Right renal pelvis (tissue), 4 donors: ENCODE data around the gene RSPH1. TPM values are rescaled to one million over a fixed set of nuclear protein-coding genes. Genes with fewer than 3 reads are reported as not detected.

Source experiments
- DNase-seq, 4 donors: peaks; one replicate each; pipeline ENCODE4 v3.0.0-alpha.2; 2013; ENCODE audit warnings: low read depth in 4 of 4, low spot score in 3 of 4, missing footprints in 1 of 4
- polyA plus RNA-seq, 4 donors: library from polyadenylated mRNA; unstranded; fragments of 120-200 nt; gene quantifications; one replicate each; pipeline ENCODE4 v1.2.1, GENCODE V29; 2013; ENCODE audit not compliant: insufficient read length in 4 of 4

The RSPH1 gene
- polyA plus RNA-seq, 4 donors, result 10.7 to 14.1 (median 13.1) TPM

DNA sequence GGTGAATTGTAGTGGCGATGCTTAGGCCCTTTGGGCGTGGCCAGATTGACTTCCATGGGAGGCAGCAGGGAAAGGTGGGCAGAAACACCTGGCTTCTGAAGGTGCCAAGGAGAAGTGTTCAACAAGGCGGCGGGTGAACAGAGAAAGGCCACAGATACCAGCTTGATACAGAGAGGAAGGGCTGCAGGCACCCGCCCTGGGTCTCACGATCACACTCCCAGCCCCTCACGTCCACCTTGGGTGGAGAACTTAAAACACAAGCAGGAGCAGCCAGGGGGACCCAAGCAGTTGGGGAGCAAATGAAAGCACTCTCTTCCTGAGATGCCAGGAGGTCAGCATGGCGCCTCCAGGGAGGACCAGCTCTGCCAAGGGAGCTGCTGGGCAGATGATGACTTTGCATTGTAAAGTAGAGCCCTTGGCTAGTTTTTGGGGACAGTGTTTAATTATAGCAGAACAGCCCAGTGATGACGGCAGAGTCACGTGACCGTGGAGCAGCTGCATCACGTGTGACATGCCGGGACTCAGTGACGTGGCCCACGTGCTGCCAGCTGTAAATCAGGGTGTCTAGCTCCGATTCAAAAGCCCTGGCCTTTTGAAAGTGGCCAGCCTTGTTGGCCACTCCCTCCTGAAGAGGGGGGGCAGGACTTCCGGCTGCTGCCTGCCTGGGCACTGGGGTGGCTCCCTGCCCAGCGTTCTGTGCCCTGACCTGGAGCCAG is 36.6 kb upstream of the RSPH1 start:
- no peak for DNase-seq

GRCh38 chr21:42531771-42532170 is 35.7 kb upstream of the RSPH1 start:
- no peak for DNase-seq

DNA sequence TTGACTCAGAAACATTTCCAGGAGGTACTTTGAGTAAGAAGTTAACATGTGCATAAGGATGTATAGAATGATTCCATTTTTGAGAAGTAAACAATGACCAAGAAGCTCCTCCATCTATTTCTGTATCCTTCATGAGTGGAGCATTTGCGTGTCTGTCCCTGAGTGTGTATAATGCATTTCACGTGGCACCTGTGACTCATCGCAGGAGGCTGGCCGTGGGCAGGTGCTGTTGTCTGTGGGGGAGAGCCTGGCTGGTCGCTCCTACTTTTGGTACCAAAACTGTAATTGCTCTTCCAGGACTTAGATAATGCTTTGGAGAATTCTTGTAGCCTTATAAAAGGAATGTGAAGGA is 34.1 kb upstream of the RSPH1 start:
- no peak for DNase-seq

DNA sequence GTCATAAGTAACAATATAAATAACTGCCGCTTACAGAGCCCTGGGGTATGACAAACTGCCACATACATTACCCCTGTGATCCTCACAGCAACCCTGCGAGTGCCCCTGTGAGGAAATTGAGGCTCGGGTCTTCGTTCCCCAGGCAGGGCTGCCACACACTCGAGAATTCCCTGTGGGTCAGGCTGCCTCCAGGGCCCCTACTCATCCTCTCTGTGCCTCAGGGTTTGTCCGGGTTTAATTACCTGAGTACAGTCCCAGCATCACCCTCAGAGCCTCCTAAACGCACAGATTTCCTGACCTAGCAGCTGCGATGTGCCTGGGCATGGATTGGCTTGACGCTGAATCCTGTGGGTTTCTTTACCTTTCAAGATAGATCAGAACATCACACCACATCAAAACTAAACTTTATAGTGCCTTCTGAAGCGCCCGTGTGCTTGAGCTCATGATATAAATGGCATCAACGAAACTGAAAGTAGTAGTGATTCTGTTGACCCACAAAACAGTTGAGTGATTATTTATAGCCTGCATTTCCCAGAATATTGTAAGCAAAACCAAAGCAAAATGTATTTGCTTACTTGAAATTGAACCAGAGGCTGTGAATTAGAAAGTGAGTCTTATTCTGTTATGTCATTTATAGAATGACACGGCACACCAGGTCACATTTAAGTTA is 31.6 kb upstream of the RSPH1 start:
- DNase-seq, result no peak

GRCh38 chr21:42527127-42527488 is 31.1 kb upstream of the RSPH1 start:
- no peak for DNase-seq

DNA sequence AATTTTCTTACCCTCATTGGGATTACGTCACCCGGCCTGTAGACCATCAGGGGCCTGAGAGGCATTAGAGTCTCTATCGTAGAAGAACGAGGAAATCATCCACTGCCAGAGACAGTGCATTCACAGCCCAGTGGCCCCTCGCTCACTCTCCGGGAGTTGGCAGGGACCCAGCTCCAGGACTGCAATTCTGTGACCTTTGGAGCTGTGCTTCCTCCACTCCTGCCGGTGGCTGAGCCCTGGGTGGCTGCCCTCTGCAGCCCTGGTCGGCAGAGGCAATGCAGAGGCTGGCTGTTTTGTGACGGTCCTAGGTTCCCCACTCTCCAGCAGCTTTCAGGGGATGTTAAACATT is 30.3 kb upstream of the RSPH1 start:
- DNase-seq, result no peak

- no peak for DNase-seq
Observed at GRCh38 chr21:42525676-42526378, 29.8 kb upstream of the RSPH1 start.

GRCh38 chr21:42525029-42525581 is 29.1 kb upstream of the RSPH1 start:
- DNase-seq, result no peak

- no peak for DNase-seq
Observed at GRCh38 chr21:42524341-42525028, 28.5 kb upstream of the RSPH1 start.

DNA sequence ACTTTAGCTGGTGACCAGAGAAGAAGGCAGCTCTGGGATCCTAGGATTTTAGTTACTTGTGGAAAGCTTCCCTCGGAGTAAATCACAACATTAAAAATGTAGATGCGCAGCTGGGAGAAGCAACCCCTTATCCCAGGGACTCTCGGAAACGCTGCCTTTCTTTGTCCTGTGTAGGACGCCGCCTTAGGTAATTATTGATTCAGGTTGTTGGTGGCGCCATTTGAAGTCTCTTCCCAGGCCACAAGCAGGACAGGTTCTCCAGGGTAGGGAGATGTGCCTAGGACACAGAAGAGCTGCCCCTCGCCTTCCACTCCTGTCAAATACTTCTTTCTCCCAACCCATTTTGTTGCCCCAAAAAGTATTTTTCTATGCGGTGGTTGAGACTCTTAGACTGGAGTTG is 27.9 kb upstream of the RSPH1 start:
- DNase-seq, result no peak

DNA sequence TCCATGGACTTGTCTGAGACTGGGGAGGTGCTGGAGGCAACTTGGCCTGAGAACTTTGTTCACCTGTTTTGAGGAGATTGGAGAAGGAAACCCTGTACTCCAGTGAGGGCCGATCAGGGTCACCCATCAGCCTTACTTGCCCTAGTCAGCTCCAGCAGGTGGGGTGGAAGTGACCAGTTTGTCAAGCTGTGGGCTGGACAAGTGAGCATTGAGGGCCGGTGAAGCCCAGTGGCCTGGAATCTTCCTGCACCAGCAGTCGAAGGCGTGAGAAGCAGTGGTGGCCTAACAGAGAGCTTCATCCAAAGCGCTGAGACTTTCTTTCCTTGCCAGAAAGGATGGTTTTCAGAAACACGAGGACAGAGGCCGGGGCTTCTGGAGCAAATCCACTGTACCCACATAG is 27.2 kb upstream of the RSPH1 start:
- DNase-seq, result no peak

- DNase-seq, result no peak
Observed at GRCh38 chr21:42522771-42523170, 26.7 kb upstream of the RSPH1 start.

- DNase-seq, result no peak
Observed at GRCh38 chr21:42522271-42522670, 26.2 kb upstream of the RSPH1 start.

GRCh38 chr21:42521805-42522204 is 25.8 kb upstream of the RSPH1 start:
- DNase-seq, result no peak

- DNase-seq, result no peak
Observed at GRCh38 chr21:42521384-42521783, 25.4 kb upstream of the RSPH1 start.

DNA sequence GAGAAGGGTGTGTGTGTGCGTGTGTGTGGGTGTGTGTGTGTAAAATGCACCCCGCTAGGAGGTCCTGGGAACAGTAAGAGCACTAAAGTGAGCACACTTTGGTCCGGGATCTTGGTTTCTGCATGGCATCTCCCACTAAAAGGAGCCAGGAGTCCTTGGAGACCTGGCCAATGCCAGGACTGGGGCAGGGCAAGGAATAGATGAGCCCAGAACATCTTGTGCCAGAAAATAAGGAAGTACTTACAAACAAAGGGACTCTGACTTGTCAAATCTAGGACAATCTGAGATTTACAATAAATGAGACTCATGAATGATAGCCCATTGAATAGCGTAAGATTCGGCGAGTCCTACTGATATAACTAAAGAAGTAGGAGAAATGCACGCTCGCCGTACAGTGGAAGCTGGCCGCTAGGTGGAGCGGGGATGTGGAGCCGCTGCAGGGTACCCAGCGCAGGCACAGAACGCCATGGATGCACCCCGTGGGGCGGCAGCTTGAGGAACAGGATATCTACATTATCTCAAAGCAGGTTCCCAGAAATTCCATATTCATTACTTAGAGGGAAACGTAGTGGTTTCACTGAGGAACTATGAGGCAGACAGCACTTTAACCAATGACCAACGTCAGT is 24.7 kb upstream of the RSPH1 start:
- no peak for DNase-seq

DNA sequence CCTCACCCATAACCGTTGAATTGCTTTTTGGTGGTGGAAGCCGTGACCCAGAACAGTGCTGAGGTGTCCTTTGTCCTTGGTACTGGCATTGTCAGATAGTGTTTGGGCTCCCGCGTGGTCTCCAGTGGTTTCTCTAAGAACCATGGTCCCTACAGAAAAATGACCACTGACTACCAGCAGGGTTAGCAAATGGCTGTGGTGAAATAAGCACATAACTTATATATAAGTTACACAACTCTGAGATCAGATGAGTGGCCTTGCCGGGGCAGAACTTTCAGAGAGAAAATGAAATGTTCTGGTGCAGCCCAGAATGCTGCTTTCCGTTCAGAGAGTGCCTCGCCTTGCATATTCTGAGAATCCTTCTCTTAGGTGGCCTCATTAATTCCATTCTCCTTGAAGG is 22.6 kb upstream of the RSPH1 start:
- no peak for DNase-seq

DNA sequence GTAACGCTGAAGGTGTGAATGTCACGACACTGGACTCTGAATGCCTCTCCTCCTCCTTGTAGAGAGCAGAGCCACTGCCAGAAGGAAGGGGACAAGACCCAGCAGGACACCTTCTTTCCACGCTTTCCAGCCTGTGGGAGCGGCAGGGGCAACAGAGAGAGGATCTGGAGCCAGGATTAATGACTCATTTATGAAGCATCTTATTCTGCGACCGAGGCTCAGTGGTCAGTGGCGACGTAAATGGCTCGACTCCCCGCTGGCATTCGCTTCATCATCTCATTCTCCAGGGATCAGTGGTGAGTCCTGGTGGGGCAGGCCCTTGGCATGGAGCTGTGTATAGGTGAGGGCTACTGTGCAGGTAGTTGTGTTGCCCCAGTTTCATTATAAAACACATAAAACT is 22.2 kb upstream of the RSPH1 start:
- no peak for DNase-seq

- DNase-seq, result no peak
Observed at GRCh38 chr21:42515708-42516502, 19.9 kb upstream of the RSPH1 start.

DNA sequence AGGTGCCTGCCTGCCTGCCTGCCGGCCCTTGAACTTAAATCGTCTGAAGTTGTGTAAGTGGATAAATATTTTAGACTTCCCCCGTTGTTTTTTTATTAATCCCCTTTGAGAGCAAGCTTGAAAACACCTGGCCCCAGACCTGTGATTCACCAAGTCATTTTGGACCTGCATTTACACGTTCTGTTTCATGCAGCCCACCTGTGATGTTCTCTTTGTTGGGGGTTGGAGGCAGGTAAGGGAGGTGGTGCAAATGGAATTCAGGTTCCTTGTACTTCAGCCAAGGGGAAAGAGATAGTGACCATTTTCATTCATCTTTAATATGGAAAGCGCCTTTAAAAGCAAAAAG is 18.8 kb upstream of the RSPH1 start:
- no peak for DNase-seq
